GM12875 (cell line): Measurements from ENCODE around the gene FBH1.

Experiments
- H3K4me3 ChIP-seq: one replicate; pipeline ENCODE4 v1.5.1; 2011; ENCODE audit warnings: low read depth, low read length, control low read depth
- TF ChIP-seq, protein P1 (sequence below): IDR thresholded peaks from 2 replicates; pipeline ENCODE4 v1.5.1; 2011; ENCODE audit warnings: low read depth, mild to moderate bottlenecking, control low read depth, inconsistent platforms, low read length, moderate library complexity, borderline replicate concordance; ENCODE audit not compliant: insufficient read depth

FBH1 gene

DNA sequence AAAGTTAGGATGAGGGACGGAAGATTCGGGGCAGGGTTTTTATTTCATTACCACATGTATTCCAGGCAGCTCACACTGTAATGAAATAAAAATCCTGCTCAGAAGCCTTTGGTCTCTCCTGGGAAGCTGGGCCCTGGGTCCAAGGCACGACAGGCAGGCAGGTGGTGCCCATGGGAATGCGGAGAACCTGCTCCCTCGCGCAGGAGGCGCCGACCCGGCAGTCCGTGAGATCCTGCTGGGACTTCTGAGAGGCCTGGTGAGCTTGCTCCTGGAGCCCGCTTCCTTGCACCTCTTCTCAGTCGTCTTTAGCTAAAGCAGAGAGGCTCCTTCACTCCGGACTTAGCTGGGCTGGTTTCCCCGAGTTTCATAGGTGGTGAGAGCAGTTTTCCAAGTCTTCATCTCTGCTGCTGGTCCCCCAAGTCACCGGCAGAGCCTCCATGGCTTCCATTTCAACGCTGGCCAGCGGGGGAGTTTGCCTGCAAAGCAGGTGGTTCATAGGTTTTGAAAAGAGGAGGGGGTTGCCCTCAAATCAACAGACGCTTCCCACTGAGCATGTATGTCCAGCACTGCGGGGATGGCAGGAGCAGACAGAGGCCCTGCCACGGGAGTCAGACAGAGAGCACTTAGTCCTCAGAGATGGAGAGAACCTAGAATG, 62.8 kb downstream of the FBH1 start:
- TF ChIP-seq, protein P1, sequence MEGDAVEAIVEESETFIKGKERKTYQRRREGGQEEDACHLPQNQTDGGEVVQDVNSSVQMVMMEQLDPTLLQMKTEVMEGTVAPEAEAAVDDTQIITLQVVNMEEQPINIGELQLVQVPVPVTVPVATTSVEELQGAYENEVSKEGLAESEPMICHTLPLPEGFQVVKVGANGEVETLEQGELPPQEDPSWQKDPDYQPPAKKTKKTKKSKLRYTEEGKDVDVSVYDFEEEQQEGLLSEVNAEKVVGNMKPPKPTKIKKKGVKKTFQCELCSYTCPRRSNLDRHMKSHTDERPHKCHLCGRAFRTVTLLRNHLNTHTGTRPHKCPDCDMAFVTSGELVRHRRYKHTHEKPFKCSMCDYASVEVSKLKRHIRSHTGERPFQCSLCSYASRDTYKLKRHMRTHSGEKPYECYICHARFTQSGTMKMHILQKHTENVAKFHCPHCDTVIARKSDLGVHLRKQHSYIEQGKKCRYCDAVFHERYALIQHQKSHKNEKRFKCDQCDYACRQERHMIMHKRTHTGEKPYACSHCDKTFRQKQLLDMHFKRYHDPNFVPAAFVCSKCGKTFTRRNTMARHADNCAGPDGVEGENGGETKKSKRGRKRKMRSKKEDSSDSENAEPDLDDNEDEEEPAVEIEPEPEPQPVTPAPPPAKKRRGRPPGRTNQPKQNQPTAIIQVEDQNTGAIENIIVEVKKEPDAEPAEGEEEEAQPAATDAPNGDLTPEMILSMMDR = no peak

DNA sequence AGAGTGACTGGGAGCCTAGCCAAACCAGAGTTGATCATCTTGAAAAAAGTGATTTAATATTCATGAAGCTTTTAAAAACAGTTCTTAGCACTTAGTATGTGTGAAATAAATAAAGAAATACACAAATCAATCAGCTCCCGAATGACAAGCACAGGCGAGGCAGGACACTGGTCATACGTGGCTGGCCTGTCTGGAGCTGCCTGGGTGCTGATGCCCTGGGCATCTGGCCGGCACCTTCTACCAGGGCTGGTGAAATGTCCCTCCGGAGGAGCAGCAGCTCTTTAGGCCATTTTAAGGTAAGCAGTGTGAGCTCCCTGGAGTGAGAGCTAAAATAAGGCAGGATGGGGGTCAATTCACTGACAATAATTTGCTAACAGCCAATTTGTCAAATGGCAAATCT, 63.6 kb downstream of the FBH1 start:
- TF ChIP-seq, protein P1 = no peak
- H3K4me3 ChIP-seq = no peak overlapping the region

More for the DNA sequence above, 62.8 kb downstream of the FBH1 start:
- no peak overlapping the region for H3K4me3 ChIP-seq

DNA sequence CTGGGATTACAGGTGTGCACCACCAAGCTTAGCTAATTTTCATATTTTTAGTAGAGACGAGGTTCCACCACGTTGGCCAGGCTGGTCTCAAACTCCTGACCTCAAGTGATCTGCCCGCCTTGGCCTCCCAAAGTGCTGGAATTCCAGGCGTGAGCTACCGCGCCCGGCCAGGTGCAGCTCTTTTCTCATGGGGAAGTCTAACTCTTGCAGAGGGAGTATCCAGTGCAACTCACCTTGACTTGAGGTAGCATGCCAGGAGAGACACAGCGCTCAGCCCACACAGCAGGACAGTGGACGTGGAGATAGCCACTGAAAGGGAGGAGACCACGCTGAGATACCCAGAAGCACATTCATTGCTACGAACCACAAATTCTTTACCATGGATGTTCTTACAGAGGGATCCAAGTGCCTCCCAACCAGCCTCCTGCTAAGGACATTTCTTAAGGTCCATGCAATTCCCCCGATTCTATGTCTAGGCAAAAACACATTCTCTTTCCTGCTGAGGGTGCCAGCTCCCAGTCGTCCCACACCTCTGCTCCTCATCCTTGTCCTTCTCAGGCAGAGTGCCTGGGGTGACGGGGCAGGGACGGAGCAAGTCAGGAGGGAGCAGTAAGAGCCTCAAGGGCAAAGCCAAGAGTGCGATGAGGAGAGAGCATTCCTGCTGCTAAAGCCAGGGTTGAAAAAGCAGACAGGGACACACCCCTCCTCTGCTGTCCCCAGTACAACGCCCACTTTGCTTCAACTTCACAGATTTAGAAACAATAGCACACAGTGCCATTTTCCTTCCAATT, 66.3 kb downstream of the FBH1 start:
- TF ChIP-seq, protein P1 = no peak

DNA sequence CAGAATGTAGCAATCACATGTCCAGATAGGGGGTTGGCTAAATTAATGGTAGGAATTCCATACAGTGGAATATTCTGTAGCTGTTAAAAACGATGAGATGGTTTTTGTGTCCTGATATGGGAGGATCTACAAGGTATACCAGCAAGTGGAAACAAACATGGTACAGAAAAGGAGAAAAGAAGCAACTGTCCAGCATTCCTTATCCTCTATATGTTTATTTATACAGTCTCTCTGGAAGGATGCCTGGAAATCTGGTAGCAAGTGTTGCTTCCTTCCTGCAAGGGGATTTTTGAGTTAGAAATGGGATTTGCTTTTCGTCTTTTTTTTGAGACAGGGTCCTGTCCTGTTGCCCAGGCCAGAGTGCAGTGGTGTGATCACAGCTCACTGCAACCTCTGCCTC, 68.0 kb downstream of the FBH1 start:
- no peak overlapping the region for H3K4me3 ChIP-seq
- TF ChIP-seq, protein P1 = no peak

More for the DNA sequence above, 66.3 kb downstream of the FBH1 start:
- no peak overlapping the region for H3K4me3 ChIP-seq

DNA sequence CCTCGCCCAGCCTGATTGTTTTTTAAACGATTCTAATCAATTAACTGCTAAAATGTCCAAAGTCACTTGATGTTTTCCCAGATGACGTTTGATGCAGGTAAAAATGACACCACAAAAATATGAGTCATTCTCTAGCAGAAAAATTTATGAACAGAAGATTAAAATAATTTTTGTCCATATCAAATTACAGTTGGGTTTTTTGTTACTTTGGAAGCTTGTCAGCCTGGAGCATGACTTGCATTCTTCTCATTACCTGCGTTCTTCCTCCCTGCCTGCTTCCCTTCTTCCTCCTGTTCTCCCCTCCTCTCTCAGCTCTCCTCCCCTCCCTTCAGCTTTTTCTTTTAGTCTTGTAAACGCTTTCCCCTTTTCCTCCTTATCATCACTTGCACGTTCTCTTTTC, 68.6 kb downstream of the FBH1 start:
- H3K4me3 ChIP-seq = no peak overlapping the region
- TF ChIP-seq, protein P1 = no peak

DNA sequence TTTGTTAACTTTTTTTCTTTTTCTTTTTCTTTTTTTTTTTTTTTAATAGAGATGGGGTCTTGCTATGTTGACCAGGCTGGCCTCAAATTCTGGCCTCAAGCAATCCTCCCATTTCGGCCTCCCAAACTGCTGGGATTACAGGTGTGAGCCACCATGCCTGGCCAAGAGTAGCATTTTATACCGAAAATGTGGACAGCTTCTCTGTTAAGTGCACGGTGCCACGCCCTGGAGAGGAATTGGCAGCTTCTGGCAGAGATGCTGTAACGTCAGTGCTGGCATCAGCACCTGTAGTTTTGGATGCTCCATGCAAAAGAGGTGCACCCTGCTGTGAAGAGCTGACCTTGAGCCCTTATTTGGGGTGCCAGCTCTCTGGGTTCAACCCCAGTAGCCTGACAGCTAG, 69.1 kb downstream of the FBH1 start:
- TF ChIP-seq, protein P1 = no peak
- H3K4me3 ChIP-seq = no peak overlapping the region
